ENCODE results near the gene GBP5.
"Not testable (repeated sequence)": the region's sequence is repeated elsewhere in the genome, so short reads cannot be mapped to it uniquely, and the experiment has no call there.

Gene GBP5

GRCh38 chr1:89284078-89284763 is 11.6 kb upstream of the GBP5 start:
- H3K4me3 ChIP-seq (ENCODE audit: low read depth, low read length) = not testable (repeated sequence)

- no peak overlapping the region for H3K4me3 ChIP-seq (ENCODE audit: low read depth, low read length)
Measured at GRCh38 chr1:89280766-89281165, 8.1 kb upstream of the GBP5 start.

- no peak overlapping the region for H3K4me3 ChIP-seq (ENCODE audit: low read depth, low read length)
Measured at GRCh38 chr1:89279011-89279466, 6.4 kb upstream of the GBP5 start.

GRCh38 chr1:89277725-89278124 is 5.1 kb upstream of the GBP5 start:
- no peak overlapping the region for H3K4me3 ChIP-seq (ENCODE audit: low read depth, low read length)

GRCh38 chr1:89276690-89277089 is 4.0 kb upstream of the GBP5 start:
- no peak overlapping the region for H3K4me3 ChIP-seq (ENCODE audit: low read depth, low read length)

- H3K4me3 ChIP-seq (ENCODE audit: low read depth, low read length) = no peak overlapping the region
Measured at GRCh38 chr1:89274411-89274857, 1.8 kb upstream of the GBP5 start.

- no peak overlapping the region for H3K4me3 ChIP-seq (ENCODE audit: low read depth, low read length)
Measured at GRCh38 chr1:89273324-89273778, 691 bp upstream of the GBP5 start.

GRCh38 chr1:89271341-89272015 is 1.2 kb downstream of the GBP5 start:
- no peak overlapping the region for H3K4me3 ChIP-seq (ENCODE audit: low read depth, low read length)

- H3K4me3 ChIP-seq (ENCODE audit: low read depth, low read length) = no peak overlapping the region
Measured at GRCh38 chr1:89270423-89270822, 2.2 kb downstream of the GBP5 start.

GRCh38 chr1:89269277-89269676 is 3.4 kb downstream of the GBP5 start:
- H3K4me3 ChIP-seq (ENCODE audit: low read depth, low read length) = no peak overlapping the region

- no peak overlapping the region for H3K4me3 ChIP-seq (ENCODE audit: low read depth, low read length)
Measured at GRCh38 chr1:89262643-89263042, 10.0 kb downstream of the GBP5 start.

- H3K4me3 ChIP-seq (ENCODE audit: low read depth, low read length) = no peak overlapping the region
Measured at GRCh38 chr1:89261926-89262515, 10.6 kb downstream of the GBP5 start.

GRCh38 chr1:89260566-89261255 is 11.9 kb downstream of the GBP5 start:
- no peak overlapping the region for H3K4me3 ChIP-seq (ENCODE audit: low read depth, low read length)

- no peak overlapping the region for H3K4me3 ChIP-seq (ENCODE audit: low read depth, low read length)
Measured at GRCh38 chr1:89260042-89260441, 12.6 kb downstream of the GBP5 start.

- H3K4me3 ChIP-seq (ENCODE audit: low read depth, low read length) = no peak overlapping the region
Measured at GRCh38 chr1:89259283-89259971, 13.2 kb downstream of the GBP5 start.

- no peak overlapping the region for H3K4me3 ChIP-seq (ENCODE audit: low read depth, low read length)
Measured at GRCh38 chr1:89257041-89257440, 15.6 kb downstream of the GBP5 start.

GRCh38 chr1:89255581-89255980 is 17.1 kb downstream of the GBP5 start:
- not testable (repeated sequence) for H3K4me3 ChIP-seq (ENCODE audit: low read depth, low read length)

- H3K4me3 ChIP-seq (ENCODE audit: low read depth, low read length) = no peak overlapping the region
Measured at GRCh38 chr1:89254658-89255287, 17.9 kb downstream of the GBP5 start.

- no peak overlapping the region for H3K4me3 ChIP-seq (ENCODE audit: low read depth, low read length)
Measured at GRCh38 chr1:89243046-89243445, 29.6 kb downstream of the GBP5 start.
